BJ (cell line): ENCODE data around the gene SORD. TPM values are rescaled to one million over a fixed set of nuclear protein-coding genes. Genes with fewer than 3 reads are reported as not detected.

Experiments used
- CTCF ChIA-PET: fragments of 350-600 bp; formaldehyde crosslinking; extraction: SDS; loops from one replicate; lab custom pipeline; 2021; ENCODE audit warnings: antibody characterized with exemption, inconsistent platforms; lab: Yijun Ruan, JAX
- POLR2A ChIA-PET: fragments of 300-600 bp; sonication (Branson Sonifier 250); formaldehyde crosslinking; extraction: SDS; loops from one replicate; lab custom pipeline; 2021; ENCODE audit warnings: antibody characterized with exemption; lab: Charles Lee
- DNase-seq: peaks from one replicate; pipeline ENCODE4 v3.0.0-alpha.2; 2011; ENCODE audit warnings: low read depth
- H3K27me3 ChIP-seq: 2 replicates; pipeline ENCODE4 v1.6.0; 2011; ENCODE audit warnings: low read length; ENCODE audit not compliant: control insufficient read depth, insufficient read depth
- H3K36me3 ChIP-seq: 2 replicates; pipeline ENCODE4 v1.5.1; 2011; ENCODE audit warnings: low read length; ENCODE audit not compliant: control insufficient read depth, insufficient read depth
- H3K4me3 ChIP-seq: 2 replicates; pipeline ENCODE4 v1.5.1; 2011; ENCODE audit warnings: low read depth, mild to moderate bottlenecking, control low read depth, low read length
- polyA plus RNA-seq: library from polyadenylated mRNA; depleted of rRNA; stranded (reverse); fragments of >200 nt; gene quantifications from 2 replicates; pipeline ENCODE4 v1.2.3, GENCODE V29; 2011
- TF ChIP-seq, protein P1 (sequence below): IDR thresholded peaks from 2 replicates; pipeline ENCODE4 v1.5.1; 2011; ENCODE audit warnings: low read depth, mild to moderate bottlenecking, control low read depth, inconsistent platforms, low read length, moderate library complexity; ENCODE audit not compliant: insufficient read depth

Gene SORD
- polyA plus RNA-seq, 1 experiment, result 30.4 TPM

DNA sequence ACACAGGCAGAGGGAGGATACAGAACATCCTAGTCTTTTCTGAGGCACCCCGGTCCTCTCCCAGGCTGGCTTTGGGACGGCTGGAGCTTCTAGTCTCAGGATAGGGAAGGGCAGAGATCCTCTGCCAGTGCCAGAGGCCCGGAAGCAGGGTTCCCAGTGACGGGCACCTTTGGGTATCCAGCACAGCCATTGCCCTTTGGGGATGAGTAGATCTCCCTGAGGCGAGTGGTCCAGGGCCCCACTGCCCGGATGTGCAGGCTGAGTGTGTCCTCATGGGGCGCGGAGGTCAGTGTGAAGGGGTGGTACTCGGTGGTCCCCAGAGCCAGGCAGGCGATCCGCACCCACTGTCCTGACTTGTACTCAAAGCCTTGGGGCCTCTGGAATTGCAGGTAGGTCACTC, 72.7 kb downstream of the SORD start:
- POLR2A ChIA-PET, result no interaction called here
- CTCF ChIA-PET, result interaction anchor here (6.9 kb wide), 1 partner anchor 22 kb away, joined by 33 read pairs; no protein-coding TSS in a partner anchor
- TF ChIP-seq, protein P1, sequence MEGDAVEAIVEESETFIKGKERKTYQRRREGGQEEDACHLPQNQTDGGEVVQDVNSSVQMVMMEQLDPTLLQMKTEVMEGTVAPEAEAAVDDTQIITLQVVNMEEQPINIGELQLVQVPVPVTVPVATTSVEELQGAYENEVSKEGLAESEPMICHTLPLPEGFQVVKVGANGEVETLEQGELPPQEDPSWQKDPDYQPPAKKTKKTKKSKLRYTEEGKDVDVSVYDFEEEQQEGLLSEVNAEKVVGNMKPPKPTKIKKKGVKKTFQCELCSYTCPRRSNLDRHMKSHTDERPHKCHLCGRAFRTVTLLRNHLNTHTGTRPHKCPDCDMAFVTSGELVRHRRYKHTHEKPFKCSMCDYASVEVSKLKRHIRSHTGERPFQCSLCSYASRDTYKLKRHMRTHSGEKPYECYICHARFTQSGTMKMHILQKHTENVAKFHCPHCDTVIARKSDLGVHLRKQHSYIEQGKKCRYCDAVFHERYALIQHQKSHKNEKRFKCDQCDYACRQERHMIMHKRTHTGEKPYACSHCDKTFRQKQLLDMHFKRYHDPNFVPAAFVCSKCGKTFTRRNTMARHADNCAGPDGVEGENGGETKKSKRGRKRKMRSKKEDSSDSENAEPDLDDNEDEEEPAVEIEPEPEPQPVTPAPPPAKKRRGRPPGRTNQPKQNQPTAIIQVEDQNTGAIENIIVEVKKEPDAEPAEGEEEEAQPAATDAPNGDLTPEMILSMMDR, result no peak

DNA sequence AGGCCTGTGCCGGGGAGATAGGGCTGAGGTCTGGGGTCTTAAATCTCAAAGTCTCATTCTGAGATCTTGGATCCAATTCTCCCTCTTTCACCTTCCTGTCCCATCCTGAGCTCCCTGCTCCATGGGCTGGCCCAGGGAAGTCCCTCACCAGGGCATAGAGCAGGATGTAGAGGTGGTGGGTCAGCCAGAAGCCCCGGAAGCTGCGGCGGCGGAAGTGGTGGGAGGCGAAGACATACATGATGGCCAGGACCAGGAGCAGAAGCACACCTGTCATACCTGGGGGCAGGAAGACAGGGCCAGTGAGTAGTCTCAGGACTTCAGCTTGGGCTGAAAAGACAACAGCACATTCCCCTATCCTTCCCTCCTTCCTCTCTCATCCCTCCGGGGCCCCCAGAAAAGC, 74.5 kb downstream of the SORD start:
- DNase-seq, result no peak
- TF ChIP-seq, protein P1, result no peak
- peaks cover 2% of the 10 kb centered on the region for H3K27me3 ChIP-seq
- POLR2A ChIA-PET, result no interaction called here
- no peak overlapping the region for H3K4me3 ChIP-seq
- no peaks in the 10 kb centered on the region for H3K36me3 ChIP-seq
- CTCF ChIA-PET, result interaction anchor here (6.9 kb wide), 1 partner anchor 20 kb away, joined by 33 read pairs; no protein-coding TSS in a partner anchor

More for the DNA sequence above, 72.7 kb downstream of the SORD start:
- no peaks in the 10 kb centered on the region for H3K36me3 ChIP-seq
- DNase-seq, result no peak
- H3K27me3 ChIP-seq, result peaks cover 4% of the 10 kb centered on the region
- no peak overlapping the region for H3K4me3 ChIP-seq

DNA sequence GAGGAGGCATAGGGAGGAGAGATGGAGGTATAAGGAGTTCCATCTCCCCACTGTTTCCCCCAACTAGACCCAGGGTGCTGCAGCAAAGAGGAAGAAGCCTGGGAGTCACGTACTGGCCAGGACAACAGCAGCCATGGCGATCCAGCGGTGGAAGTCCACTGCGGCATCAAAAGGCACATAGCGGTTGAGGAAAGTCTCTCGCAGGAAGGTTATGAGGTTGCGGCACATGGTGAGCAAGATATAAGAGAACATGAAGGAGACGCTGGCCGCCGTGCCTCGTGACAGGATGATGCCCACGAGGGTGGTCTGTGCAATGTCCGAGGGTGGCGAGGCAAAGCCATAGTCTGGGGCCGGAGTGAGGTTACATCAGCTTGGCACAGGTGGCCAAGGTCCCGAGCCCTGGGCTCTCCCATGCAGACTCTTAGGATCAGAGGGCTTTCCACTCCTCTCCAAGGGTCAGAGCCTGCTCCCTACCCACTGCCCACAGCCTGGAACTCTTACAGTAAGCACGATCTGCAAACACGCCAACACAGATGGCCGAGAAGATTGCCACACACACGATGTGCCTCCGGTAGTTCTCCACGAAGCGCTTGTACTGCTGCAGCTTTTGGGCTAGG, 76.7 kb downstream of the SORD start:
- H3K36me3 ChIP-seq, result no peaks in the 10 kb centered on the region
- no peak overlapping the region for H3K4me3 ChIP-seq
- DNase-seq, result no peak
- CTCF ChIA-PET, result no interaction called here
- TF ChIP-seq, protein P1, result no peak
- POLR2A ChIA-PET, result no interaction called here
- H3K27me3 ChIP-seq, result peaks cover 6% of the 10 kb centered on the region

DNA sequence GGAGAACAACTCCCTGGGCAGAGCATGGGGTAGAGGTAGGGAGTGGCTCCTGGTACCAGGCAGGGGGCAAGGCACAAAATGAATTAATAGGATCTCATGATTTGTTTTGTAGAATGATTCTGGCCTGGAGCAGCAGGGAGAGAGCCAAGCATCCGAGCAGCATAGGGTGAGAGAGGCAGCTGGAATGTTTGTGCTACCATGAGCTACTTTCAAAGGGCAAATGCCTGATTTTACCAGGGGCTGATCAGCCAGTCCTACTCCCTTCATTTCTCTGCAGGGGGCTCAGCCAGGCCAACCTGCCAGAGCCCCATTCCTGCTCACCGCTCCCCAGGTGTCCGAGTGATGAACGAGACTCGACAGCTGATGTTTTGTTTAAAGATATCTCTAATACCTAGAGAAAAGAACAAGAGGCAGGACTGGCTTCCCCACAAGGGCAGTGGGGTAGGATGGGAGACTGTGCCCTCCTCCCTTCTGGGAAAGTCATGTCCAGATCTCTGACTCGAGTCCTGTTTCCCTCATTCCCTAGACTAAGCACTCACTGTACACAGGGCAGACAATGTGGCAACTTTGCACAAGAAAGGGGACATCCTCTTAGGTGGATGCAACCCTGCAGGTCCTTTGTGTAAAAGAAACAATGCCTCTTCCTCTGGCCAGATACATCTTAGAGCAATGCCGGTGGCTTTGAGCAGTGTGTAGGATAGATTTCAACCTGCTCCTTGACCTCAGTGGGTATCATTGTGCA, 78.1 kb downstream of the SORD start:
- ChIA-PET CTCF (interaction anchor here (3.3 kb wide), 1 partner anchor 17 kb away, joined by 12 read pairs; no protein-coding TSS in a partner anchor), POLR2A (no interaction called here)
- TF ChIP-seq, protein P1, result no peak
- Histone ChIP-seq H3K27me3 (peaks cover 6% of the 10 kb centered on the region), H3K36me3 (no peaks in the 10 kb centered on the region), H3K4me3 (no peak overlapping the region)
- no peak for DNase-seq

DNA sequence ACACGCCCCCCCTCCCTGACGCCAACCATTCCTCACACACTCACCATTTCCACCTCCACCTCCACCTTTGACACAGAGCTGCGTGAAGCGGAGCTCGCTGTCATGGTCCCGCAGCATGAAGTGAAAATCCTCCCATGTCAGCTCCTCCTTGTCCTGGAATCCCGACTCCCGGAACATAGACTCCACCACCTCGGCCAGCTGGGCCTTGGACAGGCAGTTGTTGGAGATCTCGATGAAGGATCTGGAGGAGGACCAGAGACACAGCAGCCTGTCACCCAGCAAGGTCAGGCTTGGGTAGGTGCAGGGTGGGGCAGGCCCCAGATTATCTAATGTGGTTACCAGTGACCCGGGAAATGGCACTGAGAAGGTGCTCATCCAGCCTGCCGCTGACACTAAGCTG, 78.8 kb downstream of the SORD start:
- no peak for DNase-seq
- TF ChIP-seq, protein P1, result no peak
- CTCF ChIA-PET, result interaction anchor here (3.3 kb wide), 1 partner anchor 16 kb away, joined by 12 read pairs; no protein-coding TSS in a partner anchor

More for the DNA sequence above, 78.8 kb downstream of the SORD start:
- H3K36me3 ChIP-seq, result no peaks in the 10 kb centered on the region
- peaks cover 5% of the 10 kb centered on the region for H3K27me3 ChIP-seq
- H3K4me3 ChIP-seq, result no peak overlapping the region
- POLR2A ChIA-PET, result no interaction called here
